MCF 10A (cell line): ENCODE measurements around the gene ELMO1. TPM values are rescaled to one million over a fixed set of nuclear protein-coding genes. Genes with fewer than 3 reads are reported as not detected.

Experiments used
- BruUV-seq: library from RNA; stranded (reverse); fragments of 400-500 nt; replicated peaks from 2 replicates; lab custom pipeline; 2021; lab: Mats Ljungman, UMichigan
- CTCF ChIA-PET: fragments of 300-600 bp; sonication (Branson Sonifier 250); formaldehyde crosslinking; extraction: SDS; loops from one replicate; lab custom pipeline; 2021; ENCODE audit warnings: antibody characterized with exemption, inconsistent platforms; lab: Yijun Ruan, JAX
- POLR2A ChIA-PET: fragments of 300-600, 350-650 bp; sonication (Branson Sonifier 250); formaldehyde crosslinking; extraction: SDS; loops from one replicate; lab custom pipeline; 2020; ENCODE audit warnings: antibody characterized with exemption, inconsistent platforms; lab: Yijun Ruan, JAX
- DNase-seq: peaks from one replicate; pipeline ENCODE4 v3.0.0-alpha.2; 2018; ENCODE audit not compliant: unreplicated experiment
- H3K27ac Mint-ChIP-seq: one replicate; pipeline ENCODE4 v1.8.0; 2022; ENCODE audit warnings: mild to moderate bottlenecking, low read depth, mixed read lengths; ENCODE audit not compliant: unreplicated experiment
- H3K27me3 Mint-ChIP-seq: one replicate; pipeline ENCODE4 v1.8.0; 2022; ENCODE audit warnings: mixed read lengths; ENCODE audit not compliant: insufficient read depth, unreplicated experiment
- H3K36me3 Mint-ChIP-seq: one replicate; pipeline ENCODE4 v1.8.0; 2022; ENCODE audit warnings: mild to moderate bottlenecking, moderate library complexity, mixed read lengths; ENCODE audit not compliant: insufficient read depth, unreplicated experiment
- H3K4me1 Mint-ChIP-seq: one replicate; pipeline ENCODE4 v1.8.0; 2022; ENCODE audit warnings: mixed read lengths; ENCODE audit not compliant: insufficient read depth, unreplicated experiment
- H3K4me3 Mint-ChIP-seq: one replicate; pipeline ENCODE4 v1.8.0; 2022; ENCODE audit warnings: mild to moderate bottlenecking, moderate library complexity, mixed read lengths; ENCODE audit not compliant: unreplicated experiment
- H3K9me3 Mint-ChIP-seq: one replicate; pipeline ENCODE4 v1.8.0; 2022; ENCODE audit warnings: mixed read lengths; ENCODE audit not compliant: unreplicated experiment
- intact Hi-C: fragments of 100-400 bp; cut with micrococcal nuclease; formaldehyde crosslinking; loops from 2 replicates; pipeline ENCODE4 v1.14.1; 2022
- total RNA-seq: library from RNA; stranded (reverse); gene quantifications from 2 replicates; pipeline ENCODE4 v1.2.3, GENCODE V29; 2022
- TF ChIP-seq, protein P1 (sequence below): fragments of 200-600 bp; IDR thresholded peaks from one replicate; pipeline ENCODE4 v1.8.0; 2022; ENCODE audit warnings: antibody characterized with exemption, mild to moderate bottlenecking; ENCODE audit not compliant: unreplicated experiment

Gene ELMO1
- total RNA-seq, 1 experiment from 2014 or later, result 0.30 TPM

DNA sequence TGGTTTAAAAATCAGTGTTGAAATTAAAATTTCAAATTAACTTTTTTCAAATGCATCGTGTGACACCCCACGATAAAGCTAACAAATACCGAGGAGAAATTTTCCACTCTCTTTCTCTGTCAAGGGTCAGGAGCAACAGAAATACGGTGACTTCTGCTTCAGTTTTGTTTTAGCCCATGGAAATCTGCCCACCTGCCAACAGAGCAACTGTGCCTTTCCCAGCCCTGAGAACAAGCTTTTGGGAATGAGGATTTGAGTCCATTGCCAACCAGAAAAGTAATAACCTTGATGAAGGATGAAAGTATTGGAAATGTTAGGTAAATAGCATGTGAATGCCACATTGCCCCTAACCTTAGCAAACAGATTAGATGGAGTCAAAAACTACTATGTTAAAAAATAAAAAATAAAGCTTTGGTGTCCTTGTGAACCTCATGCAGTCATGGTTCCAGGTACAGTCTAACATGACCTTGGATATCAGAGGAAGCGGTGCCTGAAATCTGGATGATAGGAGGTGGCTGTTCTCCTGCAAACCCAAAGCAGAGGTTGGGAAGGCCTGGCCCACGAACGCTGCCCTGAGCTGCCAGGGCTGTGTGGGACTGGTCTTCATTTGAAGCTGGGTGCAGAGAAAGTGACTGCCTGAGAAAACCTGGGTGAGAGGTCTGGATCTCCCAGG lies 296.8 kb downstream of the ELMO1 start:
- Mint-ChIP-seq H3K27ac (no peak overlapping the region), H3K4me3 (no peak overlapping the region), H3K27me3 (no peaks in the 10 kb centered on the region), H3K4me1 (no peaks in the 10 kb centered on the region), H3K9me3 (no peaks in the 10 kb centered on the region), H3K36me3 (no peaks in the 10 kb centered on the region)
- intact Hi-C loops, result no loop called here
- ChIA-PET POLR2A (interaction anchor here (0.9 kb wide), 1 partner anchor 37 kb away, joined by 3 read pairs; no protein-coding TSS in a partner anchor), CTCF (interaction anchor here (0.6 to 2.0 kb wide), 5 partner anchors 14 to 166 kb away, joined by 3 to 6 read pairs (median 3); no protein-coding TSS in a partner anchor)
- DNase-seq, result no peak
- BruUV-seq, result no TSS peak
- TF ChIP-seq, protein P1, sequence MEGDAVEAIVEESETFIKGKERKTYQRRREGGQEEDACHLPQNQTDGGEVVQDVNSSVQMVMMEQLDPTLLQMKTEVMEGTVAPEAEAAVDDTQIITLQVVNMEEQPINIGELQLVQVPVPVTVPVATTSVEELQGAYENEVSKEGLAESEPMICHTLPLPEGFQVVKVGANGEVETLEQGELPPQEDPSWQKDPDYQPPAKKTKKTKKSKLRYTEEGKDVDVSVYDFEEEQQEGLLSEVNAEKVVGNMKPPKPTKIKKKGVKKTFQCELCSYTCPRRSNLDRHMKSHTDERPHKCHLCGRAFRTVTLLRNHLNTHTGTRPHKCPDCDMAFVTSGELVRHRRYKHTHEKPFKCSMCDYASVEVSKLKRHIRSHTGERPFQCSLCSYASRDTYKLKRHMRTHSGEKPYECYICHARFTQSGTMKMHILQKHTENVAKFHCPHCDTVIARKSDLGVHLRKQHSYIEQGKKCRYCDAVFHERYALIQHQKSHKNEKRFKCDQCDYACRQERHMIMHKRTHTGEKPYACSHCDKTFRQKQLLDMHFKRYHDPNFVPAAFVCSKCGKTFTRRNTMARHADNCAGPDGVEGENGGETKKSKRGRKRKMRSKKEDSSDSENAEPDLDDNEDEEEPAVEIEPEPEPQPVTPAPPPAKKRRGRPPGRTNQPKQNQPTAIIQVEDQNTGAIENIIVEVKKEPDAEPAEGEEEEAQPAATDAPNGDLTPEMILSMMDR, result no peak

DNA sequence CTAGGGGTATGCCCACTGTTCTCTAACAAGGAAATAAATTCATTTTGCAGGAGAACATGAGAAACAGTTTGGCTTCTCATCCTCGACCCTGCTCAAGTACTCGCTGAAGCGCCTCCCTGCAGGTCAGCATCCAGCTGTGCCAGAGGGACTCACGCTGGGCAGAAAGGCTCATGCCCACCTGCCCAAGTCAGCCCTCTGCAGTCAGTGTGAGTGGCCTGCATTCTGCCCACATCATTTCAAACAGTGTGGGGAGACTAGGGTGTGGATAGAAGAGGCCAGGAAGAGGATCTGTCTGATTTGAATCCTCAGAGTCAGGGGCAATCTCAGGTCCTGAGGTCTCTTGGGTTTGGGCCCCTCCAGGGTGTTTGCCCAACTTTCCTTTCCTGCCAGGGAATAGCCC lies 297.8 kb downstream of the ELMO1 start:
- ChIA-PET POLR2A (interaction anchor here (0.9 kb wide), 1 partner anchor 38 kb away, joined by 3 read pairs; no protein-coding TSS in a partner anchor), CTCF (interaction anchor here (0.6 to 2.0 kb wide), 2 partner anchors 32 to 51 kb away, joined by 3 to 6 read pairs; no protein-coding TSS in a partner anchor)
- Mint-ChIP-seq H3K4me3 (no peak overlapping the region), H3K27ac (no peak overlapping the region), H3K36me3 (no peaks in the 10 kb centered on the region), H3K9me3 (no peaks in the 10 kb centered on the region), H3K27me3 (no peaks in the 10 kb centered on the region), H3K4me1 (no peaks in the 10 kb centered on the region)
- BruUV-seq, result no TSS peak
- TF ChIP-seq, protein P1, result no peak
- no peak for DNase-seq
- intact Hi-C loops, result no loop called here

DNA sequence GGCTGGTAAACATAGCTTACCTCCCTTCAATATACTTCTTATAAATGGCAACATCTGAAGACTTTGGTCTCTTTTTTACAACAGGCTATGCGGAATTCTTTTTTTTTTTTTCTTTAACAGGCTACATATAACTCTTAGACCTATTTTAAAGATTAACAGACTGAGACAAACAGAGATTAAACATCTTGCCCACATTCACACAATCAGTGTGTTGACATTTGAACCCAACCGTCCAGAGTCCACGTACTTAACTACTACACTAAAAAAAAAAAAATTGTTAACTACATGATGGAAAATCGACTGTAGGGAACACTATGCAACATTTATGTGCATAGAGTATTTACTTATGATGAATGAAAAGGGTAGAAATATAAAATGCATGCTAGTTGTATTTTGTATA lies 298.5 kb downstream of the ELMO1 start:
- DNase-seq, result no peak
- Mint-ChIP-seq H3K4me1 (no peaks in the 10 kb centered on the region), H3K4me3 (no peak overlapping the region), H3K9me3 (no peaks in the 10 kb centered on the region), H3K27me3 (no peaks in the 10 kb centered on the region), H3K27ac (no peak overlapping the region), H3K36me3 (no peaks in the 10 kb centered on the region)
- BruUV-seq, result no TSS peak
- TF ChIP-seq, protein P1, result no peak
- intact Hi-C loops, result no loop called here
- POLR2A ChIA-PET, result no interaction called here
- CTCF ChIA-PET, result no interaction called here

DNA sequence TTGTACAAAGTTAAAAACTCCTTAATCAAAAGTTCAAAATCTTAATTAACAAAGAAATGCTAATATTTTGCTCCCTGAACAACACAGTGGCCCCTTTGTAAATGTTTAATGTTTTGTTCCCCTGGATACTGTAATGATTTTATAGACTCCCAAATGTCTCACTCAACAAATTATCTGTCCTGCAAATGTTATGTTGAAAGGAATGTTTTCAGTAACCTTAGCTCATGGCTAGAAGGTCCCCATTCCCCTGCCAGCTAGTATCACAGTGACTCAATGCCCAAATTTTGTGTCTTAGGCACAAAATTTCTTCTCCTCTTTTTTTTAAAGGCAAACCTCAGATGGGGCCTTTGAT lies 298.9 kb downstream of the ELMO1 start:
- CTCF ChIA-PET, result no interaction called here
- no TSS peak for BruUV-seq

More for the DNA sequence above, 298.9 kb downstream of the ELMO1 start:
- no peak overlapping the region for H3K27ac Mint-ChIP-seq
- H3K4me3 Mint-ChIP-seq, result no peak overlapping the region
- no peaks in the 10 kb centered on the region for H3K27me3 Mint-ChIP-seq
- no peaks in the 10 kb centered on the region for H3K36me3 Mint-ChIP-seq
- TF ChIP-seq, protein P1, result no peak
- POLR2A ChIA-PET, result no interaction called here
- intact Hi-C loops, result no loop called here
- no peaks in the 10 kb centered on the region for H3K9me3 Mint-ChIP-seq
- H3K4me1 Mint-ChIP-seq, result no peaks in the 10 kb centered on the region
- no peak for DNase-seq
